NCI-H69 (cell line): ENCODE results near the gene IL1RAPL1.

Experiments used
- DNase-seq: peaks from one replicate; lab custom pipeline; 2025; lab: John Stamatoyannopoulos, UW

The IL1RAPL1 gene

DNA sequence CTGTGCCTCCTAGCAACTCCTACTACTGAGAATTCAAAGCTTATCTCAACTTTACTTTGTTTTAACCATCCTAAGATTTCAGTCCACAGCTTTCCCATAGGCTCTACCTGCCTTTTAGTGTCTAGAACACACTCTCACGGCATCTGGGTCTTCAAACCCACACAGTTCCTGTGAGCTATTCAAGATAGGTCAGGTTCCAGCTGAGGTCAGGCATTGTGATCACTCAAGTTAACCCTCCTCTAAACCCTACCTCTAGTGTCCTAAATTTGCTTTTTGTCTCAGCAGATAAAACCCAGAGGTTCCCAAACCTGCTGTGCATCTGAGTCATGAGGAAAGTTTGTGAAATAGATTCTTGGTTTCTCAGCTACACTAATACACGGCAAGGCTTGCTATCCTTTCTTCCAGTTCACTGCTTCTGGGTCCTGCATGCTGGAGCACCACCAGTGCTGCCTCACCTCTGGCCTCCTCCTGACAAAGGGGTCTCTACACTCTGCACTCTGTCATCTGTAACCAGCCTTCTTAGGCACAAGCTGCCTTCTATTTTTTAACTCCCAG is 1303.5 kb downstream of the IL1RAPL1 start:
- no peak for DNase-seq

DNA sequence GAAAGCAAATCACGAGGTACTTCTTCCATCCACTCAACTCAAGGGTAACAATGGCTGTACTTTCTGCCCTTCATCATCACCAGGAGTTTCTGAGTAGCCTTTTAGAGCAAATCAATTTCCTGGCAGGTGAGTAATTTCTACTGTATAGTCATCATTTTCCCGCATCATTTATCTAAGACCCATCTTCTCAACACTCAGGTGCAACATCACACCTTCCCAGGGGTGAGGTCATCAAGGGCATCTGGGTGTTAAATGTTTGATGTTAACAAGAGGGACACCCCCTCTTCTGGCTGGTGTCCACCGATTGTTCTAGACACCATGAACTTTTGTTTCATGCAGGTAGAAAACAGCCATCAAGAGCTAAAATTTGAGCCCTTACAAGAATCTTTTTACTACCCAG is 1314.8 kb downstream of the IL1RAPL1 start:
- no peak for DNase-seq

DNA sequence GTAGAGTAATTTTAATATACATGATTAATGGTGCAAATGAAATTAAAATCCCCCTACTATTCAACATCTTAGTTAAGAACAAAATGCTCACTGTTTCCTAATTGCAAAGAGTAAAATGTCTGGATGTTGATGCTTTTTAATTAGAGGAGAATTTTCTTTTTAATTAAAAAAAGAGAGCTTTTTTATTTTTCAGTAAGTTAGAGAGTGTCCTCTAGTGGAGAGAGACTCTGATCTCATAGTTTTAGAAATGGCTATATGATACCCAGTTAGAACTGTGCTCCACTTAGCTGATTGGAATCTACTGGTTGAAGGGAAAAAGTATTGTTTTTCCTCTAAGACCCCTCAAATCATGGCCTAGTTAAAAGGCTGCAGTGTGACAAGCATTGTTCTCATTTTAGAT is 1316.1 kb downstream of the IL1RAPL1 start:
- no peak for DNase-seq

DNA sequence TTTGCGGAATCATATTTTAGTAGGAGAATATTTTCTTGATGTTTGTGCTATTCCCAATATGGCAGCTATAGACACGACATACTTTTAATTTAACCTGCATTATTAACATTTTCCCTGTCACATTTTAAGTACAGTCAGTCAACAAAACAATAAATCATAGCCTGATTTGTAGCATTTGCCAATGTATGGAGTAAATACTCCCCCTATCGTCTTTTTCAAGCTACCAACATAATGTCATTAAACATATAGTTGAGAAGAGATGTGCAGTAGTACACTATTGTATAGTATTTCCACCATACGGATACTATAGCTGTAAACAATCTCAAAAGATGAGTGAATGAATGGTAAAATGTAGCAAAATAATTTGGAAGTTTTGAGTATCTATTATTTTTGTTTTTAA is 1324.4 kb downstream of the IL1RAPL1 start:
- no peak for DNase-seq

- no peak for DNase-seq
These were observed 1326.4 kb downstream of the IL1RAPL1 start for GRCh38 chrX:29913647-29914046.

DNA sequence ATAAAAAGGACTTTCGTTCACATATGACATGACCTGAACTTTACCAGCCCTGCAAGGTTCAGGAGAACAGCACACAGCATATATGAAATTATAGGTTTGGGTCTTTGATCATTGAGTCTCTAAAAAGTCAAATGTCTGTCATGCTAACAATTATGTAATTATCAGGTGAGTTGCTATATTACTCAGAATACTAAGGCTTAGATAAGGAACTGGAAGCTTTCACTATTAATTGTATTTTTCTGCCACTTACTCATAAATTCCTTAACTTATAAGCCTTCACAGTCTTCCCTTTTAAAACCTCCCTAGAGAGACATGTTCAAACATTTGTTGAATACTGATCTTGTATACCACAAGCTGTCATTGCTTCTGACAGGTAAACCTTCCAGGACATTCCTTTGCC is 1335.4 kb downstream of the IL1RAPL1 start:
- DNase-seq, result no peak

DNA sequence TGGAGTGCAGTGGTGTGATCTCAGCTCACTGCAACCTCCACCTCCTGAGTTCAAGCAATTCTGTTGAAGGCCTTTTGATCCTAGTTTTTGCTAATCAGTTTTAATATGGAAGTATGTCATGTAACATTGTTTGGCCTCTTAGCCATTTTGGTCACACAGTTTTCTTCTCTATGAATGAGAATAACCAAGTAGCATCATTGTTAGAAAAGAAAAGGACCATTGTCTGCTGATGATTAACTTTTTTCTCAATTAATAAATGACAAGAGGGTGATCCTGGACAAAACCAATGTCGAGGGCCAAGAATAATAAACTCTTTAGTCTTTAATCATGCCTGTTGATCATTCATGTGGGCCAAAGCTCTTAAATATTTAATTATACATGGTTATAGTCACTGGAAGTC is 1338.8 kb downstream of the IL1RAPL1 start:
- no peak for DNase-seq

DNA sequence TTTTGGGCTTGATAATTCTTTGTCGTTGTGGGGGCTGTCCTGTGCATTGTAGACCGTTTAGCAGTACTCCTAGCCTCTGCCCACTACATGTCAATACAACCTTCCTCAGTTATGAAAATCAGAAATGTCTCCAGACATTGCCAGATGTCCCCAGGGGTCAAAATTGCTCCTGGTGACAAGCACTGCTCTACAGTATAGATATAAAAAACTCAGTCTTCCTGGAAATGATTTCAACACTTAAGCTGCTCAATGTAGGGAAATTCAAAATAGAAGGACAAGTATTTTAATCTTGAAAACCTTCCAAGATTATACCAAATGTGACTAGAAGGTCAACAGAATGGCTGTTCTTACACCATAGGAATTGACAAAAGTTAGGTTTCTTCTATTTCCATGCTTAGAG is 1339.4 kb downstream of the IL1RAPL1 start:
- no peak for DNase-seq

DNA sequence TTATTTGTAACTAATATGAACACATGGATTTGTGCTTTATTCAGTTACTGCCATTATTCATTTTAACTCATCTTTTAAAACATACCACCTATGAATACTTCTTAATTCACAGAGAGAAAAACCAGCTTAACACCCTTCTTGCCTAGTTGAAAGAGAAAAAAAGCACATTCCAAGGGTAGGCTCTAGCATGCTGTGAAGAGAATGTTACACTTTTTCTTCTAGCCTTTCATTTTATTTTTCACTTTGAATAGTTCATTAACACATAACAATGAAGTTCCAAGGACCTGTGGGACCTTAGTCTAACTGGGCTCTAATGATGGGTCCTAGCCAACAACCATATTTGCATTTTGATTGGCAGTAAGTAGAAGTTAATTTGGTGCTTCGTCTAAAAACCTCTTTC is 1348.2 kb downstream of the IL1RAPL1 start:
- DNase-seq, result no peak

- DNase-seq, result no peak
These were observed 1353.5 kb downstream of the IL1RAPL1 start for GRCh38 chrX:29940750-29941149.

GRCh38 chrX:29941287-29941686 is 1354.0 kb downstream of the IL1RAPL1 start:
- no peak for DNase-seq

- DNase-seq, result no peak
These were observed 1360.0 kb downstream of the IL1RAPL1 start for GRCh38 chrX:29947225-29947624.

GRCh38 chrX:29948653-29949052 is 1361.4 kb downstream of the IL1RAPL1 start:
- no peak for DNase-seq

- no peak for DNase-seq
These were observed 1364.8 kb downstream of the IL1RAPL1 start for GRCh38 chrX:29952016-29952415.

DNA sequence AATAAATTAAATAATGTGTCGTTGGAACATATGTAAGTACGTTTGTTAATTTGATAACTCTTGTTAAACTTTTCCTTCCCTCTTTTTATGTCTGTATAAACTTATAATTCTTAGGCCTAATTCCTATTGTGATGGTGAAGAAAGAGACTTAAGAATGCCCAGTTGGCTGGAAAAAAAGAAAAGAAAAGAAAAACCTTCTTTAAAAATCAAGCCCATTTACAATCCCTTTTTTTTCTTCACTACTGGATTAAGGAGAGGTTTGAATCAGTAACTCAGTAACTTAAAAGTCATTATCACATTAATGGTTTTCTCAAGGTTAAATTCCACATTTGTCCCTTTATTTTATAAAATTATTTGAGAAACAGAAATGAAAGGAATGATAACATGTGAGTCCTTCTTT is 1374.8 kb downstream of the IL1RAPL1 start:
- DNase-seq, result no peak

DNA sequence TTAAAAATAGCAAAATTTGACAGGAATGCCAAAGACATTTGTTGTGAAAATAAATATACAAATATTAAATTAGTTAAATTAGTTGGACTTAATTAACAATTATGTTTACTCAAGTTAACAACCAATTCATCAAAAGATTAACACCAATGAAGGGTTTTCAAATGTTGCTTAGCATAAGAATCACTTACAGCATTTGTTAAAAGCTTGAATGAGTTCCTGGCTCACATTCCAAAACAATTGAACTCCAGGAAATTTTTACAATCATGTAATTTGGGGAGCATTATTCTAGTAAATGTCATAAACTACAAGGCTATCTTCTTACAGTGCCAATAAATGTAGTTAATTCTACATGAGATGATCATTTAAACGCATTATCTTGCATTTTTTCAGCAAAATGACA is 1378.4 kb downstream of the IL1RAPL1 start:
- DNase-seq, result no peak

DNA sequence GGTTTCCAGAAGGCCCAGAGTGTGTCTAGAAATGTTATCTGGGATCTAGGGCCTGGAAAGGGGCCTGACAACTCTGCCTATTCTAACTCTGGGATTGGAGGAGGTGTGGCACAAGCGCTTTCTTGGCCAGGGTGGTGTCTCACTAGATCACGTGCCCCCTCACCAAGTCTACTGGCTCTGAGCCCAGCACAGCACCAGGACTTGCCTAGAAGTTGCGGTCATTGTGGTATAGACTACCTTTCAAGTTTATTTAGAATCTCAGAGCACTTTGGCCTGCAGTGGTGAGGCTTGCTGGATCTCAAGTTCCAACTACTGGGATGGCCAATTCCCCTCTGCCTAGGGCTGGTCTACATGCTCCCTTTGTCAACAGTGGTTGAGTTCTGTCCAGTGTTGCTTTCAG is 1404.8 kb downstream of the IL1RAPL1 start:
- DNase-seq, result no peak

- DNase-seq, result no peak
These were observed 1418.6 kb downstream of the IL1RAPL1 start for GRCh38 chrX:30005813-30006212.
